Stimulated activated naive CD4-positive, alpha-beta T cell (primary cell): ENCODE measurements around the gene NEDD4L.
"Not testable (repeated sequence)": the region's sequence is repeated elsewhere in the genome, so short reads cannot be mapped to it uniquely, and the experiment has no call there.

Experiments
- DNase-seq, 6 experiments: peaks; one replicate each; lab custom pipeline; 2025; lab: John Stamatoyannopoulos, UW

Gene NEDD4L

GRCh38 chr18:58027341-58027740, 16.7 kb upstream of the NEDD4L start:
- no peak for DNase-seq

- DNase-seq: no peak
Measured at GRCh38 chr18:58028109-58028784, 15.8 kb upstream of the NEDD4L start.

GRCh38 chr18:58032233-58032632, 11.8 kb upstream of the NEDD4L start:
- no peak for DNase-seq

- no peak for DNase-seq
Measured at GRCh38 chr18:58033216-58033615, 10.8 kb upstream of the NEDD4L start.

- DNase-seq: no peak
Measured at GRCh38 chr18:58034370-58034769, 9.7 kb upstream of the NEDD4L start.

- DNase-seq: no peak
Measured at GRCh38 chr18:58037163-58037562, 6.9 kb upstream of the NEDD4L start.

GRCh38 chr18:58038063-58038462, 6.0 kb upstream of the NEDD4L start:
- DNase-seq: no peak

- DNase-seq: no peak
Measured at GRCh38 chr18:58041633-58042032, 2.4 kb upstream of the NEDD4L start.

GRCh38 chr18:58042826-58043490, 1.1 kb upstream of the NEDD4L start:
- DNase-seq: peak in 2 of 6 experiments; percentile 21 to 26

- DNase-seq: peak in 5 of 6 experiments; percentile 26 to 54 (median 42)
Measured at GRCh38 chr18:58044370-58045241, 580 bp downstream of the NEDD4L start.

GRCh38 chr18:58045242-58046092, 1.4 kb downstream of the NEDD4L start:
- DNase-seq: peak; percentile 1 to 30 (median 13)

GRCh38 chr18:58046093-58046793, 2.2 kb downstream of the NEDD4L start:
- no peak for DNase-seq

- DNase-seq: no peak
Measured at GRCh38 chr18:58046794-58047555, 2.9 kb downstream of the NEDD4L start.

- no peak for DNase-seq
Measured at GRCh38 chr18:58047556-58047882, 3.5 kb downstream of the NEDD4L start.

- no peak for DNase-seq
Measured at GRCh38 chr18:58048081-58048642, 4.1 kb downstream of the NEDD4L start.

- no peak for DNase-seq
Measured at GRCh38 chr18:58049000-58049688, 5.1 kb downstream of the NEDD4L start.

GRCh38 chr18:58050963-58051362, 6.9 kb downstream of the NEDD4L start:
- not testable (repeated sequence) for DNase-seq

- DNase-seq: no peak
Measured at GRCh38 chr18:58051765-58052460, 7.9 kb downstream of the NEDD4L start.

GRCh38 chr18:58052960-58053359, 8.9 kb downstream of the NEDD4L start:
- no peak for DNase-seq
